Loucy (cell line): ENCODE measurements around the gene DDX10.

ENCODE experiments used
- H2AFZ ChIP-seq: fragments of 200-600 bp; sonication (generic); 2 replicates; pipeline ENCODE4 v1.6.0; 2016; ENCODE audit warnings: antibody characterized with exemption, mild to moderate bottlenecking, low read length, moderate library complexity
- H3F3A ChIP-seq: fragments of 200-600 bp; 2 replicates; pipeline ENCODE4 v1.6.0; 2016; ENCODE audit warnings: antibody characterized with exemption, low read depth, mild to moderate bottlenecking
- H3K27me3 ChIP-seq: fragments of 200-600 bp; sonication (generic); 2 replicates; pipeline ENCODE4 v1.6.1; 2014; ENCODE audit warnings: low read length, mild to moderate bottlenecking; ENCODE audit not compliant: insufficient read depth, poor library complexity, severe bottlenecking
- H3K36me3 ChIP-seq: fragments of 200-600 bp; sonication (generic); 2 replicates; pipeline ENCODE4 v1.6.1; 2016; ENCODE audit warnings: low read length; ENCODE audit not compliant: insufficient read depth
- H3K4me1 ChIP-seq: fragments of 200-600 bp; sonication (generic); 2 replicates; pipeline ENCODE4 v1.5.1; 2014; ENCODE audit warnings: low read length, mild to moderate bottlenecking; ENCODE audit not compliant: insufficient read depth, poor library complexity, severe bottlenecking
- H3K4me2 ChIP-seq: fragments of 200-600 bp; sonication (generic); 2 replicates; pipeline ENCODE4 v1.6.0; 2014; ENCODE audit warnings: antibody characterized with exemption, low read length, low read depth, mild to moderate bottlenecking; ENCODE audit not compliant: poor library complexity, severe bottlenecking
- H3K4me3 ChIP-seq: fragments of 200-600 bp; sonication (generic); 2 replicates; pipeline ENCODE4 v1.5.1; 2014; ENCODE audit warnings: low read length, mild to moderate bottlenecking, mixed read lengths; ENCODE audit not compliant: poor library complexity, severe bottlenecking
- H3K79me2 ChIP-seq: fragments of 200-600 bp; sonication (generic); 2 replicates; pipeline ENCODE4 v1.6.1; 2014; ENCODE audit warnings: low read length; ENCODE audit not compliant: insufficient read depth
- H3K9ac ChIP-seq: fragments of 200-600 bp; sonication (generic); 2 replicates; pipeline ENCODE4 v1.6.0; 2014; ENCODE audit warnings: mild to moderate bottlenecking, low read depth, low read length, moderate library complexity; ENCODE audit not compliant: poor library complexity, severe bottlenecking
- H3K9me2 ChIP-seq: fragments of 200-600 bp; sonication (generic); replicated peaks from 2 replicates; pipeline ENCODE4 v1.6.1; 2016; ENCODE audit warnings: low read depth, low read length, mixed read lengths
- H3K9me3 ChIP-seq: fragments of 200-600 bp; sonication (generic); 2 replicates; pipeline ENCODE4 v1.6.1; 2014; ENCODE audit warnings: mild to moderate bottlenecking, antibody characterized with exemption, low read length, low read depth; ENCODE audit not compliant: insufficient read depth
- H4K20me1 ChIP-seq: fragments of 200-600 bp; sonication (generic); 2 replicates; pipeline ENCODE4 v1.6.0; 2014; ENCODE audit warnings: antibody characterized with exemption, low read length, mild to moderate bottlenecking; ENCODE audit not compliant: insufficient read depth, poor library complexity, severe bottlenecking
- EZH2phosphoT487 ChIP-seq: fragments of 200-600 bp; IDR thresholded peaks from 2 replicates; pipeline ENCODE4 v1.6.1; 2018; ENCODE audit warnings: antibody characterized with exemption, mild to moderate bottlenecking, moderate library complexity, borderline replicate concordance
- TF ChIP-seq, protein P1 (sequence below): fragments of 200-600 bp; sonication (generic); conservative IDR thresholded peaks from 2 replicates; pipeline ENCODE4 v1.5.1; 2014; ENCODE audit warnings: mild to moderate bottlenecking, antibody characterized with exemption, low read length

Gene DDX10

DNA sequence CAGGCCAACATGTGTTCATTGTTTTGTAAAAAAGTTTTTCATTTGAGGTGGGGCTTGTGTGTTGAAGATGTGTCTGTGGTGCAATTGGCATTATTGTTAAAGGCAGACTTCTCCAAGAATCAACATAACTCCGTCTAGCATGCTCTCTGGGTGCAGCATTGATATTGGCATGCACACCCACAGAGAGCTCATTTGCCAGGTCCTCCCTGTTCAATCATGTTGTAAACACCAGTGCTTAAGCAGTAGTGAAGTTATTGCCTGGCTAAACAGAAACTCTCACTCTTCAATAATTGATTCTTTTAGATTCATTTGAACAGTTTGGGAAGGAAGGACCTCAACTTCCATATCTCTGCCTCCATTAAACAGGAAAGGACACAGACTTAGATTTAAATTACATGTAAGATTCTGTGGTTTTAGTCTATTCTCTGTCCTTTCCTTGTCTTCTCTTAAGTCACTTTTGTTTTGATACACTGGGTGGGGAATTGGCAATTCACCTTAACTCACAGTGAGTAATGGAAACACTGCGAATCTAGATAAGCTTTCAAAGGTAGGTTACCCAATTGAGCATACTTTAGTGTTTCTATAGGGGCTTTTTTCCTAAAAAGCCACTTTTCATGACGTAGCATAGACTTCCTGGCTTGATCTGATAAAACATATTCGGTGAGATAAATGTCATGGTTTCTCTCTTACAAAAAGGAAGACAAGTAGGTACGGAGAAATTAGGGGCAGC is 40.5 kb upstream of the DDX10 start:
- H3K9me2 ChIP-seq = no peaks in the 10 kb centered on the region
- no peak overlapping the region for H2AFZ ChIP-seq
- peaks cover 8% of the 10 kb centered on the region for H3K4me1 ChIP-seq
- H3K4me2 ChIP-seq = no peak overlapping the region
- no peaks in the 10 kb centered on the region for H4K20me1 ChIP-seq
- H3F3A ChIP-seq = no peaks in the 10 kb centered on the region
- no peak overlapping the region for H3K9ac ChIP-seq
- H3K9me3 ChIP-seq = 0 out of 2 replicates have a peak, but pooled peaks cover 3% of the 10 kb centered on the region
- H3K27me3 ChIP-seq = no peaks in the 10 kb centered on the region
- H3K4me3 ChIP-seq = no peak overlapping the region
- no peaks in the 10 kb centered on the region for H3K79me2 ChIP-seq
- TF ChIP-seq, protein P1, sequence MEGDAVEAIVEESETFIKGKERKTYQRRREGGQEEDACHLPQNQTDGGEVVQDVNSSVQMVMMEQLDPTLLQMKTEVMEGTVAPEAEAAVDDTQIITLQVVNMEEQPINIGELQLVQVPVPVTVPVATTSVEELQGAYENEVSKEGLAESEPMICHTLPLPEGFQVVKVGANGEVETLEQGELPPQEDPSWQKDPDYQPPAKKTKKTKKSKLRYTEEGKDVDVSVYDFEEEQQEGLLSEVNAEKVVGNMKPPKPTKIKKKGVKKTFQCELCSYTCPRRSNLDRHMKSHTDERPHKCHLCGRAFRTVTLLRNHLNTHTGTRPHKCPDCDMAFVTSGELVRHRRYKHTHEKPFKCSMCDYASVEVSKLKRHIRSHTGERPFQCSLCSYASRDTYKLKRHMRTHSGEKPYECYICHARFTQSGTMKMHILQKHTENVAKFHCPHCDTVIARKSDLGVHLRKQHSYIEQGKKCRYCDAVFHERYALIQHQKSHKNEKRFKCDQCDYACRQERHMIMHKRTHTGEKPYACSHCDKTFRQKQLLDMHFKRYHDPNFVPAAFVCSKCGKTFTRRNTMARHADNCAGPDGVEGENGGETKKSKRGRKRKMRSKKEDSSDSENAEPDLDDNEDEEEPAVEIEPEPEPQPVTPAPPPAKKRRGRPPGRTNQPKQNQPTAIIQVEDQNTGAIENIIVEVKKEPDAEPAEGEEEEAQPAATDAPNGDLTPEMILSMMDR = no peak
- no peak for TF ChIP-seq EZH2phosphoT487
- H3K36me3 ChIP-seq = no peaks in the 10 kb centered on the region

DNA sequence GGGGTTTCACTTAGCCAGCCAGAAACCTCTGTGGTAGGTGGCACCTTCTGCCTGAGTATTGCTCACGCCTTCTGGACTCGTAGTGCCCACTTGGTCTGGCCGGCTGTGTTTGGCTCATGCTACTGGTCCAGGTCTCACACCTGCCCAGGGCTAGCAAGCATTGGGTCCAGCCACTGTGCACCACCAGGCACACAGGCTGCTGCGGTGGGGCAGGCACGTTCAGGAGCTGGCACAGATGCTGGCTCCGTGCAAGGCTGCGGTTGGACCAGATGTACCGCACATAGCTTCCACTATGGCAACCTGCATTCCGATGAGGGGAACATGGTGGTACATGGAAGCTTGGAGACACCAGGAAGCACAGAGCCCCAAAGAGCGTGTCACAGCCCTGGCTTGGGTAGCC is 36.5 kb upstream of the DDX10 start:
- Histone ChIP-seq H3K79me2 (no peaks in the 10 kb centered on the region), H3K9me3 (0 out of 2 replicates have a peak, but pooled peaks cover 3% of the 10 kb centered on the region), H4K20me1 (no peaks in the 10 kb centered on the region), H3K27me3 (no peaks in the 10 kb centered on the region), H3K9ac (no peak overlapping the region), H3K4me3 (no peak overlapping the region), H3K4me2 (no peak overlapping the region), H3K36me3 (no peaks in the 10 kb centered on the region), H3F3A (no peaks in the 10 kb centered on the region), H3K9me2 (no peaks in the 10 kb centered on the region), H2AFZ (no peak overlapping the region), H3K4me1 (no peaks in the 10 kb centered on the region)
- TF ChIP-seq EZH2phosphoT487 = no peak
- TF ChIP-seq, protein P1 = no peak

DNA sequence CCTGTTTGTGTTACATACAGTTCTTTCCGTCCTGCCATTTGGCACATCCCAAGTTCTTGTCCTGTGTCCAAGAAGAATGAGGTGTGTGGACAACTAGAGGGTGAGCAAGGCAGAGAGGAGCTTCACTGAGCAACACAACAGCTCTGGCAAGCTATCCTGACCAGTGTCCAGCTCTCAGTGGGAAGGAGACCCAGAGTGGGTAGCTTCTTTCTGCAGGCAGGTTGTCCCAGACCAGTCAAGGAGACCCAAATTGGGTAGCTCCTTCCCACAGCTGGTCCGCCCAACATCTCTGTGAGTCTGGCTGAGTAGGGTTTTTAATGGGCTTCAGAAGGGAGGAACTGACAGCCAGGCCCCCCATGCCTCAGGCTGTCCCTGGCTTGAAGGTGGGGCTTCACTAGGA is 36.1 kb upstream of the DDX10 start:
- TF ChIP-seq EZH2phosphoT487 = no peak
- TF ChIP-seq, protein P1 = no peak
- no peaks in the 10 kb centered on the region for H3K79me2 ChIP-seq
- H3K9me2 ChIP-seq = no peaks in the 10 kb centered on the region
- no peak overlapping the region for H3K4me2 ChIP-seq
- H3K9ac ChIP-seq = no peak overlapping the region
- no peaks in the 10 kb centered on the region for H4K20me1 ChIP-seq
- H3F3A ChIP-seq = no peaks in the 10 kb centered on the region
- H3K4me3 ChIP-seq = no peak overlapping the region
- no peaks in the 10 kb centered on the region for H3K4me1 ChIP-seq
- 0 out of 2 replicates have a peak, but pooled peaks cover 3% of the 10 kb centered on the region for H3K9me3 ChIP-seq
- no peaks in the 10 kb centered on the region for H3K36me3 ChIP-seq
- H2AFZ ChIP-seq = no peak overlapping the region
- H3K27me3 ChIP-seq = no peaks in the 10 kb centered on the region
